Activated naive CD4-positive, alpha-beta T cell treated with anti-CD3 and anti-CD28 coated beads, Interleukin-2, amount 10 ng/mL, durations not matched to agents 7 days and 5 days (primary cell): Measurements from ENCODE around the gene ARHGEF11.
A peak's percentile ranks its signal among the peaks of the same experiment; 100 is the strongest.
"Not testable (repeated sequence)": the region's sequence is repeated elsewhere in the genome, so short reads cannot be mapped to it uniquely, and the experiment has no call there.

ENCODE experiments used
- CTCF ChIA-PET: fragments of 350-600 bp; sonication (Branson Sonifier 250); formaldehyde crosslinking; loops from one replicate; lab custom pipeline; 2021; ENCODE audit warnings: antibody characterized with exemption; lab: Charles Lee
- DNase-seq: peaks from one replicate; pipeline ENCODE4 v3.0.0-alpha.2; 2020
- H3K27ac Mint-ChIP-seq: one replicate; pipeline ENCODE4 v1.8.0; 2021; ENCODE audit warnings: mild to moderate bottlenecking, moderate library complexity, mixed read lengths
- H3K27me3 Mint-ChIP-seq: one replicate; pipeline ENCODE4 v1.8.0; 2021; ENCODE audit warnings: mild to moderate bottlenecking, mixed read lengths
- H3K36me3 Mint-ChIP-seq: one replicate; pipeline ENCODE4 v1.8.0; 2021; ENCODE audit warnings: mixed read lengths
- H3K4me1 Mint-ChIP-seq: one replicate; pipeline ENCODE4 v1.8.0; 2021; ENCODE audit warnings: mixed read lengths
- H3K4me3 Mint-ChIP-seq: one replicate; pipeline ENCODE4 v1.8.0; 2021; ENCODE audit warnings: mild to moderate bottlenecking, moderate library complexity, mixed read lengths
- H3K9me3 Mint-ChIP-seq: one replicate; pipeline ENCODE4 v1.8.0; 2021; ENCODE audit warnings: mixed read lengths

ARHGEF11 gene

DNA sequence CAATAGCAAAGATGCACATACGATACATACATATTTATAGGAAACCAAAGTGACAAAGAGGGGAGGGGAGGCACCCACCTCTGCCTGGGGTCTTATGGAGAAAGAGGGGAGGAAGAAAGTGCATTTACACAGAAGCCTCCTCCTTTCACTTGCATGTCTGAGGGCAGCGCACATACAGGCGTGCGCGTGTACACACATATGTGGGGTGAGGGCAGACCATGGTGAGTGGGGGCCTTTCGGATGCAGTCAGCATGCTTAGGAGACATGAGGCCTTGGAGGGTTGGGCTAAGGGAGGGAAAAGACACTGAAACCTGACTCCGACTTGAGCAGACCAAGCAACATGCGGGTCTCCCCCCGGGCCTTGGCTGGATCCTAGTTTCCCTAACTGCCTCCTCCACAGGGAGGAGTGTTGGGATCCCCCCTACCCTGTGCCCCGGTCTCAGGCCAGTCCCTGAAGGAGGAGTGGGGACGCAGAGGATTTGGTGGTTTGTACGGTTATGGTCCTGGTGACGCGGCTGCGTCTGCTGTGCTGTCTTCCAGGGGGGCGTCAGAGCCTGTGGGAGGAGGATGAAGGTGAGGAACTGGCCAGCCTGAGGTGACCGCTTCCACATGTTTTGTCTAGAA, 109.9 kb downstream of the ARHGEF11 start:
- no peaks in the 10 kb centered on the region for H3K9me3 Mint-ChIP-seq
- H3K4me1 Mint-ChIP-seq: peaks cover 8% of the 10 kb centered on the region
- peaks cover 36% of the 10 kb centered on the region for H3K27me3 Mint-ChIP-seq
- no peak for DNase-seq
- no peak overlapping the region for H3K4me3 Mint-ChIP-seq
- peaks cover 10% of the 10 kb centered on the region for H3K36me3 Mint-ChIP-seq
- no peak overlapping the region for H3K27ac Mint-ChIP-seq
- CTCF ChIA-PET: interaction anchor here (1.3 kb wide), 1 partner anchor 35 kb away, joined by 3 read pairs; no protein-coding TSS in a partner anchor

DNA sequence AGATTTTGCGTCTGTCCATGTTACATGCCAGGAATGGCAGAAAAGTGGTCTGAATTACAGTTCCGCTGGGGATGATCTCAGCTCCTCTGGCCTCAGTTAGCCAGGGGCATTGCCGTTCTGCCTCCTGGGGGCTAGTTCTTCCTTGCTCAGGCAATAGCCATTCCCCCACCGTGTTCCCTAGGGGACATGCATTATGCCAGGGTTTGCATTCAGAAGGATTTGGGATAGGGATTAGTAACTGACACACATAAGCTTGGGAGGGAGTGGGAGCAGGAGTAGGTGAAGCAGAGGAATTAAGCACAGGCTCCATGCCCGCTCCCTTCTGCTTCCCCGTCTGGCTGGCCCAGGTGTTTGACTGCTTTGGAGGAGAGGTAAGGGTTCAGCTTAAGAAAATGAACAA, 112.4 kb downstream of the ARHGEF11 start:
- H3K4me3 Mint-ChIP-seq: no peak overlapping the region
- H3K27me3 Mint-ChIP-seq: peaks cover 61% of the 10 kb centered on the region
- H3K9me3 Mint-ChIP-seq: no peaks in the 10 kb centered on the region
- DNase-seq: no peak
- H3K27ac Mint-ChIP-seq: no peak overlapping the region
- peaks cover under 1% of the 10 kb centered on the region for H3K36me3 Mint-ChIP-seq
- peaks cover 10% of the 10 kb centered on the region for H3K4me1 Mint-ChIP-seq
- CTCF ChIA-PET: no interaction called here

DNA sequence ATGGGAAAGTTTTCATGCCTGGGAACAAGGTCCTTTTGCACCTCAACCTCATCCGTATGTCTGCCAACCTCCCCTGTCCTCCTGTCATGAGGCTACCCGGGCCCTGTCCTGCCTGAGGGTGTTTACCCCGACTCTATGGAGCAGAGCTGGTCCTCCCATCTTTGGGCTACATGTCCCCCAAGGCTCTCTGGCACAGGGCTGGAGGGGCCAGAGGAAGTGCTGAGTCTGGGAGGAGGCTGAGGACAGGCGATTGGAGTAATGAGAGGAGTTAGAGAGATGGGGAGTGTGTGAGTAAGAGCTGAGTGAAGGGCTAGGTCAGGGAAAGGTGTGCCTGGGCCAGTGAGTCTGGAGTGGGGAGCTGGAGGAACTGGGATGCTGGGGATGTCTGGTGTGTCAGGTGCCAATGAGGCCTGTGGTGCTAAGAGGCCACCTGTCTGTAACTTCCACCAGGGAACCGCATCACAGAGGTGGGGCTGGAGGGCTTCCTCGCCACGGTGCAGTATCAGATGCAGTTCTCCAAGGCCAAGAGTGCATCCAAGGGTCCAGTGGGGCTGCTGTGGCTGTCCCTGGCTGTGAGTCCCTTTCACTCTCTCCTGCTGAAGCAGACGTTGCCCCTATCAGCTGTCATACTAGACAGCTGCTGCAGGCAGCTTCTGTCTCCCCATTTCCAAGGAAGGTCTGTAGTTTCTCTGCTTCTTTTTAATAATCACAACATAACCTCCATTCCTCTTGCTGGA, 113.4 kb downstream of the ARHGEF11 start:
- Mint-ChIP-seq H3K27me3 (peaks cover 71% of the 10 kb centered on the region), H3K36me3 (no peaks in the 10 kb centered on the region), H3K9me3 (no peaks in the 10 kb centered on the region), H3K4me3 (no peak overlapping the region), H3K27ac (no peak overlapping the region), H3K4me1 (peaks cover 16% of the 10 kb centered on the region)
- DNase-seq: no peak
- CTCF ChIA-PET: interaction anchor here (0.6 to 1.0 kb wide), 4 partner anchors 21 to 158 kb away, joined by 3 to 4 read pairs (median 3); no protein-coding TSS in a partner anchor

DNA sequence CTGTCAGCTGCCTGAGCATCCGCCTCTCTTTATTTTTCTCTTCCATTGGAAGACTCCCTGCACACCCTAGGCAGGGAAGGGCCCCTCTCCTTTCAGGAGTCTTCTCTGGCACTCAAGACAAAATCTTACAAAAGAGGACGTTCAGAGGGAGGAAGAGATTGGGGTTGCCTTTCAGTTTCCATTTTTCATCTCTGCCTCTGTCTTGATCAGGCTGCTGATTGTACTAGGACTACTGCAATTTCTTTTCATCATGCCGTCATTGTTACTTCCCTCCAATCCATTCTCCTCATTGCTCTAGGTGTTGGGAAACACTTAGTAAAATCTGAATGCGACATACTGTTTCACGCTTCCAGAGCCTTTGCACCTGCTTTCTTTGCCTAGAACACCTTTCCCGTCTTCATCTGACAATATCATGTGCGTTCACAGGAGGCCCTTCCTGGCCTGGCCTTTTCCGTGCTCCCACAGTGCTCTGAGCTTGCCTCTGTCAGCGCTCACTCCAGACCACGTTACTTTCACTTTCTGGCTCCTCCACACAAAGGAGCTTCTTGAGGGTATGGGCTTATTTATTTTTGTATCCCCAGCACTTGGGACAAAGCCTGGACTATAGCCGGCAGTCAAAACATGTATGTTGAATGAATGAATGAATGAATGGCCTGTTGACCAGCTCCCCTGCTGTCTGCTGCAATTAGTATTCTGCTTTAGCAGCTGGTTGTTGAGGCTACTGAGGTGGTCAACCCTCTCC, 114.2 kb downstream of the ARHGEF11 start:
- Mint-ChIP-seq H3K27ac (no peak overlapping the region), H3K4me3 (no peak overlapping the region), H3K36me3 (no peaks in the 10 kb centered on the region), H3K4me1 (peaks cover 18% of the 10 kb centered on the region), H3K27me3 (peaks cover 79% of the 10 kb centered on the region), H3K9me3 (no peaks in the 10 kb centered on the region)
- CTCF ChIA-PET: interaction anchor here (0.7 to 1.0 kb wide), 3 partner anchors 20 to 159 kb away, joined by 3 to 4 read pairs (median 3); no protein-coding TSS in a partner anchor
- peak; percentile 31 for DNase-seq

DNA sequence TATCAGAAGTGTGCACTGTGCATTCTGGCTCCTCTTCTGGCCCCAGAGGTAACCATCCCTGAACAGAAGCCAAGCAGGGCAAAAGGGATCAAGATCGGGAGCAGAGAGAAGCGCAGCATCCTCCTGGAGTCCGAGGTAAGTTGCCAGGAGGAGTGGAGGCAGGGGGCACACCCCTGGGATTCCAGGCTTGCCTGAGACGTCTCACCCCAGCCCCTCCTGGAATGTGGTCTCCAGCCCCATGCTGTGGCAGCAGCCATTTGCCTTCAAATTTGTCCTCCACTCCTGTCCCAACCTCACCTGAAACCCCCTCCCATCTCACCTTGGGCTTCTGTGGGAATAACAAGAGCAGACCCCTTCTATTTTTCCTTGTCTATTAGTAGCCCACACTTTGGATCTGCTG, 115.1 kb downstream of the ARHGEF11 start:
- H3K27me3 Mint-ChIP-seq: peaks cover 88% of the 10 kb centered on the region
- peaks cover 18% of the 10 kb centered on the region for H3K4me1 Mint-ChIP-seq
- H3K4me3 Mint-ChIP-seq: no peak overlapping the region
- no peaks in the 10 kb centered on the region for H3K9me3 Mint-ChIP-seq
- CTCF ChIA-PET: no interaction called here
- no peak for DNase-seq
- H3K27ac Mint-ChIP-seq: no peak overlapping the region
- no peaks in the 10 kb centered on the region for H3K36me3 Mint-ChIP-seq

DNA sequence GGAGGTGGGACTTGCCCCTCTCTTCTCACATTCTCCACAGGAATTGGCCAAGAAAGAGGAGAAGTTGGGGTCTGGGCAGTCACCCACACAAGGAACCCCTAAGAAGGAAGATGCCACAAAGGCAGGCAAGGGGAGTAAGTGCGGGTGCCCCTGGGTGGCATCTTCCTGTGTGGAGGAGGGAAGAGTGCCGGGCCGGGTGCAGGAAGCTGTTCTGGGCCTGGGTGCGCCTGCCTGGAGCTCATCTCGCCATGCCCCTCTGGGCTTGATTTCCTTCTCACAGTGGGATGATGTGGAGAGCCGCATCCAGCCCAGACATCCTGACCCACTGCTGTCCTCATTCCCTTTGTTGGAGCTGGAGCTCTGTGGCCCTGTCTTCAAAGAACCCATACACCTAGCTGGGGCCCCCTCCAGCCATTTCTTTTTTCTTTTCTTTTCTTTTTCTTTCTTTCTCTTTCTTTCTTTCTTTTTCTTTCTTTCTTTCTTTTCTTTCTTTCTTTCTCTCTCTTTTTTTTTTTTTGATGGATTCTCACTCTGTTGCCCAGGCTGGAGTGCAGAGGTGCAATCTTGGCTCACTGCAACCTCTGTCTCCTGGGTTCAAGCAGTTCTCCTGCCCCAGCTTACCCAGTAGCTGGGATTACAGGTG, 115.8 kb downstream of the ARHGEF11 start:
- H3K4me3 Mint-ChIP-seq: no peak overlapping the region
- H3K36me3 Mint-ChIP-seq: no peaks in the 10 kb centered on the region
- H3K27me3 Mint-ChIP-seq: peaks cover 95% of the 10 kb centered on the region
- H3K9me3 Mint-ChIP-seq: no peaks in the 10 kb centered on the region
- H3K4me1 Mint-ChIP-seq: peaks cover 18% of the 10 kb centered on the region
- CTCF ChIA-PET: interaction anchor here (0.9 to 11.2 kb wide), 6 partner anchors 8 to 203 kb away, joined by 3 to 105 read pairs (median 10); partner anchors contain the start of gene PEAR1
- DNase-seq: no peak
- no peak overlapping the region for H3K27ac Mint-ChIP-seq

DNA sequence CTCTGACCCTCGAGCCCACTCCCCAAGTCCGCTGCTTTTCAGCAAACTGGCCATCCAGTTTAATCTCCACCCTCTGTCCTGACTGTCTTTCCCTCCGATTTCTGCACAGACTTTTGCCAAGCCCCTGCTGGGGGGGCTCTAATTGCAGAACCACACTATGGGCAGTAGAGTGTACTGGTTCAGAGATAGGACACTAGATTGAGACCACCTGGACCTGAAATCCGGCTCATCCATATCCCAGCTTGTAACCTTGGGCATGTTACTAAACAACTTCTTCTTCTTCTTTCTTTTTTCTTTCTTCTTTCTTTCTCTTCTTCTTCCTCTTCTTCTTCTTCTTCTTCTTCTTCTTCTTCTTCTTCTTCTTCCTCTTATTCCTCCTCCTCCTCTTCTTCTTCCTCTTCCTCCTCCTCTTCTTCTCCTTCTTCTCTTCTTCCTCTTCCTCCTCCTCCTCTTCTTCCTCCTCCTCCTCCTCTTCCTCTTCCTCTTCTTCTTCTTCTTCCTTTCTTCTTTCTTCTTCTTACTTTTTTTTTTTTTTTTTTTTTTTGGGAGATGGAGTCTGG, 117.4 kb downstream of the ARHGEF11 start:
- Mint-ChIP-seq H3K4me1 (peaks cover 22% of the 10 kb centered on the region), H3K4me3 (peak overlapping the region; percentile 16), H3K27ac (peak overlapping the region; percentile 62), H3K9me3 (no peaks in the 10 kb centered on the region), H3K27me3 (peaks cover 100% of the 10 kb centered on the region), H3K36me3 (peaks cover 3% of the 10 kb centered on the region)
- DNase-seq: no peak
- CTCF ChIA-PET: interaction anchor here (0.6 to 11.2 kb wide), 20 partner anchors 9 to 269 kb away, joined by 3 to 105 read pairs (median 4); partner anchors contain the start of genes NTRK1 and PEAR1

DNA sequence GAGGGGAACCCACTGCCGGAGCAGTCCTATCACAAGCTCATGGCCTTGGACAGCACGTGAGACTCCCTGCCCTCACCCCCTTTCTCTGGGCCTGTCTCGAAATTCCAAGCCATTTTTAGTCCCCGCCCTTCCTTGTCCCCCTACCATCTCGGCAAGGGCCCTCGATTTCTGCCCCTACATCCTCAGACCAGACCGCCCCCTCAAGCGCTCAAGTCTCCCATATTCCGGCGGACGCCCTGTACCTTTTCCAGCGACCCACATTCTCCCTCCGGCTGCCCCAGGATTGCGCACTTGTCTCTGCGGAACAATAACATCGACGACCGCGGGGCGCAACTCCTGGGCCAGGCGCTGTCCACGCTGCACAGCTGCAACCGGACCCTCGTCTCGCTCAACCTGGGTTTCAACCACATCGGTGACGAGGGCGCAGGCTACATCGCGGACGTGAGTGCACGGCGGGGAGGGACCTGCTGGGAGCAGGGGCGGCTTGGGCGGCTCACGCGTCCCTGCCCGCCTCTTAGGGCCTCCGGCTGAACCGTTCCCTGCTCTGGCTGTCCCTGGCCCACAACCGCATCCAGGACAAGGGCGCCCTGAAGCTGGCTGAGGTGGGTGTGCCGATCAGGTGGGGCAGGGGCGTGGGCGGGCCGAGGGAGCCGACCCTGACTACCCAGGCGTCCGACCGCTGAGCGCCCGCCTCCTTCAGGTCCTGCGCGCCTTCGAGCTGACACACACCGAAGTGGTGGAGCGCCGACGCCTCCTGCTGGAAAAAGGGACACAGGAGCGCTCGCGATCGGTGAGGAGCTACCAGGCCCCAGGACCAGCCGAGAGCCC, 118.1 kb downstream of the ARHGEF11 start:
- peaks cover 100% of the 10 kb centered on the region for H3K27me3 Mint-ChIP-seq

DNA sequence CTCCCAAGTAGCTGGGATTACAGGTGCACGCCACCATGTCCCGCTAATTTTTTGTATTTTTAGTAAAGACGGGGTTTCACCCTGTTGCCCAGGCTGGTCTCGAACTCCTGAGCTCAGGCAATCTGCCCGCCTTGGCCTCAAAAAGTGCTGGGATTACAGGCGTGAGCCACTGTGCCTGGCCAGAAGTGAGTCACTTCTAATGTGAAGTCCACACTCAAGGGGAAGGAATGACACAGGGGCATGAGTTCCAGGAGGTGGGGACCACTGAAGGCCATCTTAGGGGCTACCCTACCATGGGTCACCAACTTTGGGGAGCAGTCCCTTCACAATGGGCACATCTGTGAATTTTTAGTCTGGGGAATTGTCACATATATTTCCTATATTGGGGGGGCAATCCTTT, 118.8 kb downstream of the ARHGEF11 start:
- H3K9me3 Mint-ChIP-seq, H3K27ac Mint-ChIP-seq, H3K4me3 Mint-ChIP-seq, H3K36me3 Mint-ChIP-seq, DNase-seq: not testable (repeated sequence)
- Mint-ChIP-seq H3K4me1 (peaks cover 20% of the 10 kb centered on the region), H3K27me3 (peaks cover 100% of the 10 kb centered on the region)
- CTCF ChIA-PET: interaction anchor here (1.1 to 11.2 kb wide), 8 partner anchors 11 to 266 kb away, joined by 3 to 105 read pairs (median 10); partner anchors contain the start of gene PEAR1

More for the DNA sequence above, 118.1 kb downstream of the ARHGEF11 start:
- DNase-seq: peak; percentile 85
- H3K27ac Mint-ChIP-seq: no peak overlapping the region
- peaks cover 3% of the 10 kb centered on the region for H3K36me3 Mint-ChIP-seq
- CTCF ChIA-PET: interaction anchor here (0.6 to 11.2 kb wide), 21 partner anchors 8 to 268 kb away, joined by 3 to 105 read pairs (median 4); partner anchors contain the start of genes NTRK1 and PEAR1
- H3K9me3 Mint-ChIP-seq: no peaks in the 10 kb centered on the region
- no peak overlapping the region for H3K4me3 Mint-ChIP-seq
- H3K4me1 Mint-ChIP-seq: peaks cover 22% of the 10 kb centered on the region

DNA sequence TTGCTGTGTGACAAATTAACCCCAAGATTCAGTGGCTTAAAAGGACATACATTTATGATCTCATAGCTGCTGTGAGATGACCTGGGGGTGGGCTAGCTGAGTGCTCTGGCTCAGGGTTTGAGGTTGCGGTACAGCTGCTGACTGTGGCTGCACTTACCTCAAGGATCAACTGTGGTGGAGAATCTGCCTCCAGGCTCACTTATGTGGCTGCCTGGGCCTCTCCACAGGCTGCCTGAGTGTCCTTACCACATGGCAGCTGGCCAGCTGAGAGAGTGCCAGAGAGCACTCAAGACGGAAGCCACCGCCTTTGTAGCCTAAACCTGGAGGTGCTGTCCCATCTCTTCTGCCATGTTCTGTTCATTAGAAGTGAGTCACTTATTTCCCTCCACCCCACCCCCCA, 119.4 kb downstream of the ARHGEF11 start:
- Mint-ChIP-seq H3K27me3 (peaks cover 100% of the 10 kb centered on the region), H3K4me1 (peaks cover 15% of the 10 kb centered on the region), H3K36me3 (peaks cover 3% of the 10 kb centered on the region), H3K4me3 (no peak overlapping the region), H3K9me3 (no peaks in the 10 kb centered on the region), H3K27ac (no peak overlapping the region)
- DNase-seq: no peak
- CTCF ChIA-PET: interaction anchor here (0.9 to 11.2 kb wide), 5 partner anchors 15 to 236 kb away, joined by 3 to 105 read pairs (median 26); partner anchors contain the start of gene PEAR1

DNA sequence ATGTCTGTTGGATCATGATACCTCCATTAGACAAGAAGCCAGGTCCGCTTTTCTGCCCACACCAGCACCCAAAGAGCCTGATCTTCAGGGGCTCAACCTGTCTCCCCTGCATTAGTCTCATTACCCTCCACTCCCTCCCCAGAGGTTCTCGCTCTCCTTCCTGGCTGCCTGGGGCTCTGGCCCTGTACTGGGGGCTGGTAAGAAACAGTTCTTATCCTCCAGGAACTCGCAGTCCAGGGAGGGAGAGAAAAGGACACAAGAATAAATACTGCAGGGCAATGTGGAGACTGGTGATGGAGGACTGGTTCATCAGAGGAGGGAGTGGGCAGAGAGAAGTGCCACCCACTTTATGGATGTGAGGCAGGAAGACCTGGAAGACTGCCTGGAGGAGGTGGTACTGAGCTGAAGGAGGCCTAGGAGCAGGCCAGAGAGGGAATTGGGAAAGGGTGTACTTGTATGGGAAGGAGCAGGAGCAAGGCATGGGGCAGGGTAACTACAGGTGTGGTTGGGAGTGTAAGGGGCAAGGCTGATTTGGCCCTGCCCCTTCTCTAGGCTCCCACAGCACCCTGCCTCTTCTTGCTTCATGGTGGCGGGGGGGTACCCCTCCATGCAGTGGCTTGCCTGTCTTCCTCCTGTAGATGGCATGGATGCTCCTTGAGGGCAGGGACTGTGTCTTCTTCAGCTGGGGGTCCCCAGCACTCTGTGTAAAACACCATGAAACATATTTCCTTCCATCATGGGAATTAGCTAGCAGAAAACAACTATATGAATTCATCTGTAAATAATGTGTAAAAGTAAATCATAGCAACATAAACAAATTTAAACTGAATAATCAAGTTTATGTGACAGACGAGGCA, 120.2 kb downstream of the ARHGEF11 start:
- Mint-ChIP-seq H3K27me3 (peaks cover 100% of the 10 kb centered on the region), H3K27ac (no peak overlapping the region), H3K9me3 (no peaks in the 10 kb centered on the region), H3K4me3 (no peak overlapping the region), H3K36me3 (peaks cover 3% of the 10 kb centered on the region), H3K4me1 (peaks cover 16% of the 10 kb centered on the region)
- CTCF ChIA-PET: interaction anchor here (0.8 to 11.2 kb wide), 6 partner anchors 14 to 235 kb away, joined by 3 to 105 read pairs (median 15); partner anchors contain the start of gene PEAR1
- DNase-seq: no peak
